Natural killer cell (primary cell): ENCODE measurements around the gene NCAPG2. TPM values are rescaled to one million over a fixed set of nuclear protein-coding genes. Genes with fewer than 3 reads are reported as not detected.
A peak's percentile ranks its signal among the peaks of the same experiment; 100 is the strongest.

Source experiments
- ATAC-seq, 3 donors: fragments of 150-1000 bp in 2 of 3; fragments of 200-7000 bp in 1 of 3; cut with Tn5 transposase; 1 replicate in 1 of 3; 2 replicates in 2 of 3; pipeline ENCODE4 v1.10.0; 2021; ENCODE audit warnings: mild to moderate bottlenecking in 2 of 3, moderate library complexity in 2 of 3
- DNase-seq, 2 donors: peaks; one replicate each; pipeline versions ENCODE4 v3.0.0 to v3.0.0-alpha.2; 2013 to 2021; ENCODE audit warnings: mixed read lengths in 1 of 2
- H3K27ac ChIP-seq: one replicate; pipeline ENCODE4 v1.5.1; 2013; ENCODE audit warnings: mild to moderate bottlenecking, low read length
- H3K27me3 ChIP-seq: one replicate; pipeline ENCODE4 v1.6.1; 2013; ENCODE audit warnings: low read length; ENCODE audit not compliant: control insufficient read depth, insufficient read depth
- H3K36me3 ChIP-seq: one replicate; pipeline ENCODE4 v1.6.1; 2013; ENCODE audit warnings: low read length; ENCODE audit not compliant: control insufficient read depth, insufficient read depth
- H3K4me1 ChIP-seq: one replicate; pipeline ENCODE4 v1.6.1; 2013; ENCODE audit warnings: low read length; ENCODE audit not compliant: control insufficient read depth, insufficient read depth
- H3K4me3 ChIP-seq: one replicate; pipeline ENCODE4 v1.5.1; 2013; ENCODE audit warnings: low read length
- H3K9me3 ChIP-seq: one replicate; pipeline ENCODE4 v1.6.1; 2013; ENCODE audit warnings: low read length; ENCODE audit not compliant: control insufficient read depth, insufficient read depth
- H3K27ac Mint-ChIP-seq, 2 donors: one replicate each; pipeline ENCODE4 v1.8.0; 2022; ENCODE audit warnings: mild to moderate bottlenecking in 2 of 2, mixed read lengths in 2 of 2, moderate library complexity in 1 of 2
- H3K27me3 Mint-ChIP-seq, 2 donors: one replicate each; pipeline ENCODE4 v1.8.0; 2022; ENCODE audit warnings: low read depth in 2 of 2, mixed read lengths in 2 of 2
- H3K36me3 Mint-ChIP-seq: one replicate; pipeline ENCODE4 v1.8.0; 2022; ENCODE audit warnings: mixed read lengths
- H3K4me1 Mint-ChIP-seq, 2 donors: one replicate each; pipeline ENCODE4 v1.8.0; 2022; ENCODE audit warnings: mixed read lengths in 2 of 2
- H3K4me3 Mint-ChIP-seq: one replicate; pipeline ENCODE4 v1.8.0; 2022; ENCODE audit warnings: mild to moderate bottlenecking, moderate library complexity, mixed read lengths
- H3K9me3 Mint-ChIP-seq, 2 donors: one replicate each; pipeline ENCODE4 v1.8.0; 2022; ENCODE audit warnings: mixed read lengths in 2 of 2
- CTCF ChIP-seq: fragments of 200-600 bp; IDR thresholded peaks from one replicate; pipeline ENCODE4 v1.8.0; 2022; ENCODE audit warnings: antibody characterized with exemption
- WGBS: methylation state at CpG from one replicate; pipeline ENCODE4 v1.1.7; 2013; ENCODE audit warnings: missing lambda C conversion rate; ENCODE audit not compliant: insufficient coverage; 5-methylcytosine and 5-hydroxymethylcytosine counted together
- intact Hi-C: fragments of 100-400 bp; cut with micrococcal nuclease; formaldehyde crosslinking; loops from one replicate; pipeline ENCODE4 v1.14.2; 2022
- total RNA-seq, 4 donors: library from RNA; stranded (reverse); fragments of 120-200 nt in 1 of 4; gene quantifications; one replicate each; pipeline versions ENCODE4 v1.2.3 to v1.2.4, GENCODE V29; 2013 to 2022

Gene NCAPG2
- total RNA-seq, 3 donors from 2014 or later (not counting 1 experiment from before 2014, with no cell fraction given): 8.8 to 14.8 (median 14.1) TPM

DNA sequence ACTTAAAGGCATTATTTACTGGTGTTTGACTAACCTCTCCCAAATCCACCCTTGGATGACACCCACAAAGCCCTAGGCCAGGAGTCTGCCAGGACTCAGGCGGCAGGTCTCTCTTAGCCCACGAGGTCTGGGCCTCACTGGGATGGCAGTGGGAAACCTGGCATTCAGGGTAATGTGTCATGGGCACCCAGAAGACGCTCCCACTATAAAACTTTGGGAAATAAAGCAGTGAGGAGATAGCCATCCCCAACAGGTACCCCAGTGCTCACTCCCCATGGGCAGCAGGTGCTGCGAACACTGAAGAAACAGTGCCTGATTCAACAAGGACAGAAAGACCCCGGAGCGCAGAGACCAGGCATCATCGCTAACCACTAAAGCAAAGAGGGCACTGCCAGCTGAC is 102.6 kb downstream of the NCAPG2 start:
- Mint-ChIP-seq H3K36me3 (no peaks in the 10 kb centered on the region), H3K27ac (no peak overlapping the region), H3K27me3 (no peaks in the 10 kb centered on the region), H3K4me1 (no peaks in the 10 kb centered on the region), H3K4me3 (no peak overlapping the region), H3K9me3 (no peaks in the 10 kb centered on the region)
- Histone ChIP-seq H3K36me3 (no peaks in the 10 kb centered on the region), H3K27me3 (no peaks in the 10 kb centered on the region), H3K4me1 (no peaks in the 10 kb centered on the region), H3K9me3 (no peaks in the 10 kb centered on the region), H3K27ac (no peak overlapping the region), H3K4me3 (no peak overlapping the region)
- no peak for TF ChIP-seq CTCF
- intact Hi-C loops: no loop called here
- ATAC-seq (no peak), DNase-seq (no peak)
- WGBS: 86% methylated on average over 7 of the region's 7 CpGs

DNA sequence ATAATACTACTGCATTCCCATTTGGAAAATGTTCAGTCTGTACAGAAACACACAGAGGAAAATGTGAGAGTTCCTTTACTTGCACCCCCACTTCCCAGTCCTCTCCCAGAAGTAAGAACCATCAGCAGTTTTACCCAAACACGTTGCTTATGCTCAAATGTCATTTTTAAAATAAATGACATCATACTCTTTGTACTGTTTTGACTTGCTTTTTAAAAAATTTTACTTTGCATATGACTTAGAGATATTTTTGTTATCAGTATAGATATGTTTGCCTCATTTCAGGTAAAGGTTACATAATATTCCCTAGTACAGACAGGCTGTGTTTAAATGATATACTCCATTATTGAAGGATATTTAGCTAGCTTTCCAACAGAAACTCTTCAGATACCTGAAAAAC is 103.5 kb downstream of the NCAPG2 start:
- H3K4me1 ChIP-seq: no peaks in the 10 kb centered on the region
- no peak for TF ChIP-seq CTCF
- no peak overlapping the region for H3K4me3 ChIP-seq
- Mint-ChIP-seq H3K36me3 (no peaks in the 10 kb centered on the region), H3K9me3 (no peaks in the 10 kb centered on the region), H3K27me3 (no peaks in the 10 kb centered on the region), H3K27ac (no peak overlapping the region), H3K4me1 (no peaks in the 10 kb centered on the region), H3K4me3 (no peak overlapping the region)
- H3K27ac ChIP-seq: no peak overlapping the region
- H3K27me3 ChIP-seq: no peaks in the 10 kb centered on the region
- WGBS: 80% methylated on average over 1 of the region's 1 CpG
- no peaks in the 10 kb centered on the region for H3K9me3 ChIP-seq
- ATAC-seq: no peak
- no peaks in the 10 kb centered on the region for H3K36me3 ChIP-seq
- no peak for DNase-seq
- intact Hi-C loops: no loop called here

DNA sequence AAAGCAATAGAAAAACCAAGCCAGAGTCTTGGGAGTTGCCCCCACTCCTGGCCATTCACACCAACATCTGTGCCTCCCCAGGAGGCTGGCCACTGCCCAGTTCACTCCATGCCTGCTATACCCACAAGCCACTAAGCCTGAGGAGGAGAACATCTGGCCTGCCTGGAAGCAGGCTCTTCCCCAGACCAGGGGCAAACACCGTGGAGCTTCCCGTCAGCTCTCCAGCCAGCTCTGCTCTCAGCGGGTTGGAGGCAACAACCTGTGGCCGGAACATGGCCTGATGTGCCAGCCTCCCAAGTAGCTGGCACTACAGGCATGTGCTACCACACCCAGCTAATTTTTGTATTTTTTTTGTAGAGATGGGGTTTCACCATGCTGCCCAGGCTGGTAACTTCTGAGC is 107.9 kb downstream of the NCAPG2 start:
- Mint-ChIP-seq H3K36me3 (no peaks in the 10 kb centered on the region), H3K4me3 (peak overlapping the region; percentile 5), H3K27me3 (no peaks in the 10 kb centered on the region), H3K4me1 (no peaks in the 10 kb centered on the region), H3K9me3 (no peaks in the 10 kb centered on the region), H3K27ac (no peak overlapping the region)
- ATAC-seq: no peak
- peaks cover 11% of the 10 kb centered on the region for H3K9me3 ChIP-seq
- no peak for TF ChIP-seq CTCF
- H3K4me3 ChIP-seq: no peak overlapping the region
- H3K4me1 ChIP-seq: no peaks in the 10 kb centered on the region
- no peak for DNase-seq
- intact Hi-C loops: loop anchor here (10.0 kb wide), 1 partner anchor 252 kb away; no protein-coding TSS in a partner anchor
- WGBS: 98% methylated on average over 4 of the region's 4 CpGs
- H3K27ac ChIP-seq: no peak overlapping the region
- H3K27me3 ChIP-seq: no peaks in the 10 kb centered on the region
- H3K36me3 ChIP-seq: no peaks in the 10 kb centered on the region

- no peaks in the 10 kb centered on the region for H3K36me3 ChIP-seq
- no peak overlapping the region for H3K4me3 ChIP-seq
- Mint-ChIP-seq H3K4me3 (peak overlapping the region; percentile 50), H3K27me3 (no peaks in the 10 kb centered on the region), H3K36me3 (no peaks in the 10 kb centered on the region), H3K27ac (peak overlapping the region in 1 of 2 donors; percentile 42), H3K4me1 (no peaks in the 10 kb centered on the region), H3K9me3 (no peaks in the 10 kb centered on the region)
- no peak for ATAC-seq
- H3K4me1 ChIP-seq: no peaks in the 10 kb centered on the region
- no peak for DNase-seq
- TF ChIP-seq CTCF: no peak
- no peaks in the 10 kb centered on the region for H3K27me3 ChIP-seq
- H3K9me3 ChIP-seq: peaks cover 11% of the 10 kb centered on the region
- intact Hi-C loops: loop anchor here (10.0 kb wide), 1 partner anchor 252 kb away; no protein-coding TSS in a partner anchor
- H3K27ac ChIP-seq: no peak overlapping the region
- WGBS: 96% methylated on average over 3 of the region's 4 CpGs
Measured at GRCh38 chr7:158596309-158596708, 108.3 kb downstream of the NCAPG2 start.
